Activated gamma-delta T cell treated with Interleukin-2 at 50 U/mL for 16 hours (primary cell): ENCODE data around the gene MEIOB.
"Not testable (repeated sequence)": the region's sequence is repeated elsewhere in the genome, so short reads cannot be mapped to it uniquely, and the experiment has no call there.

ENCODE experiments used
- DNase-seq: peaks from one replicate; pipeline ENCODE4 v3.0.0-alpha.2; 2020

The MEIOB gene

DNA sequence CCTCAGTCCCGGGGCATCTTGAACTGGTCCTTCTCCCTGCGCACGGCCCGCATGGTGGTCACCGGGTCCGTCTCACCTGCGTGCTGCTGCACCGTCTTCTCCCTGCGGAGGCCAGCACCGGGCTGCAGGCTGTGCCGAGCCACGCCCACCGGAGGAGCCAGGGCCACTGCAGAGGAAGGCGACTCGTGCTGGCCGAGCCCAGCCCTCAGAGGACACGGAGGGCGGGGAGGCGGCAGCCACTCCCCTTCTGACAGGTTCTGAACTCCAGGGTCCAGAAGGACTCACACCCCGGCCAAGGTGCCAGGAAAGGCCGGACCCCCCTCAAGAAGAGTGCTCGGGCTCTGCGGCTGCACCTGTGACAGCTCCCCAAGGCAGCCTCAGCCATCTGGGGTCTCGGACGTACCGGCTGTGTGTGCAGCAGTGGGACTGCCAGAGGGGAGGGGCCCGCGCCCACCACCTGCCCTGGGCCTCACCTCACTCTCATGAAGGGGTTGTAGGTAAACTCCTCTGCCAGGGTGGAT lies 62.6 kb downstream of the MEIOB start:
- DNase-seq: no peak

DNA sequence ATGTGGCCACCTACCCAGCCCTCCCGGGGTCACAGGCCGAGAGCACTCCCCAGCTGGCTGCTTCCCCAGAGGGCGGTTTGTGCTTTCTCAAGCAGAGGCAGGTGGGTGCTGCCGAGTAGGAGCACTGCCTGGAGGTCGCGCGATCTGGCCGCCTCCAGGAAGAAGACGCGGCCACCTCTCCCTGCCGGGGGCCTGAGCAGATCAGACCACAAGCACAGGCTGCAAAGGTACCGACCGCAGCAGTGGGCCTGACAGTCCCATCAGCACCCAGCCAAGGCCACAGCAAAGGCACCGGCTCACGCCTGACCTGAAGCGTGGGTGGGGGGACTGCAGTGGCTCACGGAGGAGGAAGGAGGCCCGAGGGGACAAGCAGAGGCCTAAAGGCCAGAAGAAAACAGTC lies 63.3 kb downstream of the MEIOB start:
- no peak for DNase-seq

DNA sequence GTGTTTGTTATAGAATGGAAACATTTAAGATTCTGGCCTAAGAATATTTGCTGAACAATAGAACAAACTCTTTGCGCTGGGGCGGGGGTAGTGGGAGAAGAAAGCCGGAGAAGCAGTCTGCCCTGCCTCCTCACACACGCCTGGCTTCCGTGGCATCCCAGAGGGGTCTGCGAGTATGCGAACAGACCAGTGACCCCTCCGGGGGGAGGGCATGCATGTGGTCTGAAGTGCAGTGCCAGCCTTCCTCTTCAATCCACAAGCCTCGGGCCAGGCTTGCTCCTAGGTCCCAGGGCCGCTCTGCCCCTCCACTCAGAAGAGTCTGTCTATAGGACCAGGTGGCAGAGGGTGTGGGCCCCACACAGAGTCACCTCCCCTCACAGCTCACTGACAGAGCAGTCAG lies 64.3 kb downstream of the MEIOB start:
- DNase-seq: no peak

DNA sequence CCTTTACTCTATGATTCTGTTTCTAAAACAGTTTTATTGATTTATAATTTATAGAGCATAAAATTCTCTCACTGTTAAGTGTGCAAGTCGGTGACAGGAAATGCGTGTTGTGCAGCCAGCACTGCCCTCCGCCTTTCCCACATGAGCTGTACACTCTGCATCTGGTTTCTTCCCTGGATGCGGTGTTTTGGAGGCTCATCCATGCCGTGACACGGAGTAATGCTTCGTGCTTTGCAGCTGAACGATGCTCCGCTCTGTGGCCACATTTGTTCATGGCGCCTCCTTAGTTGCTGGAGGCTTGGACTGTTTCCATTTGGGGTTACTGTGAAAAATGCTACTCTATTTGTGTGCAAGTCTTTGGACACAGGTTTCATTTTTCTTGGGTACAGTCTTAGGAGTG lies 71.3 kb downstream of the MEIOB start:
- DNase-seq: no peak

DNA sequence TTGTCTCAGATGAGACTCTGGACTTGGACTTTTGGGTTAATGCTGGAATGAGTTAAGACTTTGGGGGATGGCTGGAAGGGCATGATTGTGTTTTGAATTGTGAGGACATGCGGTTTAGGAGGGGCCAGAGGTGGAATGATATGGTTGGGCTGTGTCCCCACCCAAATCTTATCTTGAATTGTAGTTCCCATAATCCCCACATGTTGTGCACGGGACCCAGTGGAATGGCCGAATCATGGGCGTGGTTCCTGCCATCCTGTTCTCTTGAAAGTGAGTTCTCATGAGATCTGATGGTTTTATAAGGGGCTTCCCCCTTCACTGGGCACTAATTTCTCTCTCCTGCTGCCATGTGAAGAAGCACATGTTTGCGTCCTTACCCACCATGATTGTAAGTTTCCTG lies 72.7 kb downstream of the MEIOB start:
- DNase-seq: not testable (repeated sequence)

DNA sequence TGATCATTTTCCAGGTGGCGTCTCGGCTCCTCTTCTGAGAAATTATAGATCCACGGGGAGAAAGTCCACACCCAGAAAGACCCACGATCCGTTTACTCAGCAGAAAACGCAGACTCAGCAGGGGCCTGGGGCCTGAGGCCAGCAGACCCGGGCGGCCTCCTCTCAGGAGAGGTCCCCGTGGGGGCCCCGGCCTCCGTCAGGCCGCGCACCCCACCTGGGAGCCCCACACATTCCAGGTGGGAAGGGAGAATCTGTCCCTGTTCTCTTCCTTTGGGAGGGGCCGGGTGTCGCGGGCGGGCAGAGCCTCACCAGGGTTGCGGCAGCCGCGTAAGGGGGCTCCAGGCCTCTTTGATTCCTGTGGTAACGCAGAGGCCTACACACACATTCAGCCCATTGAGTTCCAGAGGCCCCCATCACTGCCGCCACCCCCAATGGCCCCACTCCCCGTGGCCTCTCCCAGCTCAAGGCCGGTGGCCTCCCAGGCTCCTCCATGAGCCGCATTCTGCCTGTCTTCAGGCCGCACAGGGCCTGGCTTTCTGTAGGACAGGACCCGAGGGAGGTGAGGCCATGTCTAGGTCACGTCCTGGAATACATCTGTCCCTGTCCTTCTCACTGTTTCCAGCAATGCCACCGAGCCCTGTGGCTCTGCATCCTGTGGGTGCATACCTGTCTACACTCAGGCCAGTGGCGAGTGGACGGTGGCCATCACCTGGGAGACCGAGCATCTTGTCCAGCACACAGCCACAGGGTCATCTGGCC lies 76.9 kb downstream of the MEIOB start:
- no peak for DNase-seq

DNA sequence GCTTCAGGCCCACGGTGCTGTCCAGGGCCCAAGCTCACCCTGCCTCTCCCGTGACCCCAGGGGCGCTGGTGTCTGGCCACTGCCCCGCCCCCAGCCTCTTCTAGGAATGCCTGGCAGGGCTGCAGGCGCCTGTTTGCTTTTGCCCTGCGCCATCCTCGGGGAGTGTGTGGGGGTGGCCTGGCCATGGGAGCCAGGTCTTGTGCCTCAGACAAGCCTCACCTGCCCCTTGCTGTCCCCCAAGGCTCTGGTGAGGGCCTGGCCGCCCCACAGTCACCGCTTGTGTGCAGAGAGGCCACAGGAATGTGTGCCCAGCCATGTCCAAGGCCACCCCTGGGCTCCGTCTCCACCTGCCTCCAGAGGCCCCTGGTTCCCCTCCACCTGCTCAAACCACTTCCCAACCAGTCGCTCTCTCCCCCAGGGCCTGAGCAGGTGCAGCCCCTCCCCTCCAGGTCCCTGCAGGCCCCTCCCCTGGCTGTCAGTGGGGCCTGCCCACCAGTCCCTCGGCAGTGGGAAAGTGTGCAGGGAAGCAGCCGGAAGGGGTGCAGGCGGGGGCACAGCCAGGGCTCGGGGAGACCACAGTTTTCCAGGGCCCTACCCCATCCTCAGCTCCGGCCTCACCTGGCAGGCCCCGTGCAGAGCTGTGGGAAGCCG lies 77.6 kb downstream of the MEIOB start:
- DNase-seq: peak; percentile 2

DNA sequence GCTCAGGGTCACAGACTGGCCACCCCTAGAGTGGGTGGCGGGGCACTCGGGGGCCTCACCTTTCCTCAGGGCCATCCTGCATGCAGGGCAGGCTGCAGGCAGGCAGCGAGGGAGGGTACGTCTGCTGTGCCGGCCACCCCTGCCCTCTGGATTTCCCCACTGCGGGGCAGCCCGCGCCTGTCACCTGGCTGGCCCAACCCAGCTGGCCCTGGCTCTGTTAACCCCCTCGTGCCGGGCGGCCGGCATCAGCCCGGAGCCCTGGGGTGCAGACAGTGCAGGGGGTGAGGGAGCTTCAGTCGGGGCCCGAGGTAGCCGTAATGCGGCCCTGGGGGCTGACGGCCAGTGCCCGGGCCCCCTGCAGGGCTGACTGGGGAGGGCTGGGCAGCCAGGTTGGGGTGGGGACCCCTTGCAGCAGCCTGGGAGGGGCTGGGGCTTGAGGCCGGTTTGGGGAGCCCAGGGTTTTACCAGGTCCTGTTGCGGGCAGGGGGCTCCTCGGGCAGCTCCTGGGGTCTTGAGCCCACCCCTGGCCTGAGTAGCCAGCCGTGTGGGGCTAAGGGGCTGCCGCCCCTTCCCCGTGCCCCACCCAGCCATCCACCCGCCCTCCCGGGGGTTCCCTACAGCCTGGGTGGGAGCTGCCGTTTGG lies 78.3 kb downstream of the MEIOB start, which contains the start of gene IGFALS:
Gene IGFALS (minus strand): TSS at position 128 of the 643 bp plus-strand sequence. CDS start 53 bp downstream, at position 75.
- DNase-seq: peak; percentile 3

DNA sequence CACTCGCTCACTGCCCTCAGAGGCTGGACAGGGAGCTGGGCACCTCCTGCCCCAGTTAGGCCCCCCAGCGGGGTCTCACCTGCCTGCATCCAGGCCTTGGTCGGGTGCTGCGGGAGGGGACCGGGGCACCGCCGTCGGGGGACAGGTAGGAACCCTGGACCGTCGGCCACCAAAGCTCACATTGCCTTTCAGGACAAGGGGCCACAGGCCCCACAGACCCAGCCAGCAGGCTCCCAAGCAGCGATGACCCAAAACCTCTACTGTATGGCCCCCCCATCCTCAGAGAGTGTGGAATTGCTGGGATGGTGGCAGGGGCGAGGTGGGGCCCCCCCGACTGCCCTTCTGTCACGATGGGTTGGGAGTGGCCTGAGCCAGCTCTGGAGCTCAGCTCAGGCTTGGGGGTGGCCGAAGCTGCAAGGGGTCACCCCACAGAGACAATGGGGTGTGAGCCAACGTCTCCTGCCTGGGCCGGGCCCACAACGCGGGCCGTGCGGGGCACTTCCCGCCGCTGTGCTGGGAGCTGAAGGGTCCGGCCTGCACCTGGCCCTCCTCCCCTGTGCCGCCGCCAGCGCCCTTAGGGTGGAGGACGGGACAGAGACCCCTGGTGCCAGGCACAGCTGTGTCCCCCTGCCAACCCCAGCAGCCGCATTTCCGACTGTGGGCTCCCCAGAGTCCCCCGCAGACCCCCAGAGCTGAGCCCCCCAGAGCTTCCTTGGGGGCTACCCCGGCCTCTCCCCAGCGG lies 79.0 kb downstream of the MEIOB start:
- DNase-seq: peak; percentile 3

DNA sequence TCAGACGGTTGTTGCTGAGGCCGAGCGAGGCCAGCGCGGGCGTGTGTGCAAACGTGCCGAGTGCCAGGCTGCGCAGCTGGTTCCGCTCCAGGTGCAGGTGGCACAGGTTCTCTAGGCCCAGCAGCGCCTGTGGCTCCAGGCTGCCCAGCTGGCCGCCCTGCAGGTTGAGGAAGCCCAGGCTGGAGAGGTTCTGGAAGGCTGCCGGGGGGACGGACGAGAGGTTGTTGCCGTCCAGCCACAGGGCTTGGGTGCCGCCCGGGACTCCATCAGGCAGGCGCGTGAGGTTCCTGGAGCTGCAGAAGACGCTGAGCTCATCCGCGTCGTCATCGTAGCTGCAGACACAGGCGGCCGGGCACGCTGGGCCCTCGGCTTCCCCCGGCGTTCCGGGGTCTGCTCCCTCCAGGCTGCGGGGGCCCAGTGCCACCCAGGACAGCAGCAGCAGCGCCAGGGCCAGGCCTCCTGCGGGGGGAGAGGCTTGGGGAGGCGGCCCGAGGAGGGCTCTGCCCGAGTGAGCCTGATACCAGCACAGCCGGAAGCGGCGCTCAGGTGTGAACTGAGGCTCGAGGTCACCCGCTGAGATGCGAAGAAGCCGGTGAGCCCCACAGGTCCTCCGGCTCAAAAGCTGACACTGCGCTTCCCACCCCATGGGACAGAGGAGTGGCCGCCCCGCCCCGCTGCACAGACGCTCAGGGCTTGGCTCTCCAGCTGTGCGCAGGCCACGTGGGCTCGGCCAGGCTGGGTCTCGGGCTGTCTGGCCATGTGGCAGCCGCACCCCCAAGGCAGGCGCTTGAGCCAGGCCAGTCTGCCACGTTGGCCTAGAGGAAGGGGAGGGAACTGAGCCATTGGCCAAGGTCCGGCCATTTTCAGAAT lies 79.8 kb downstream of the MEIOB start:
- DNase-seq: peak; percentile 2

DNA sequence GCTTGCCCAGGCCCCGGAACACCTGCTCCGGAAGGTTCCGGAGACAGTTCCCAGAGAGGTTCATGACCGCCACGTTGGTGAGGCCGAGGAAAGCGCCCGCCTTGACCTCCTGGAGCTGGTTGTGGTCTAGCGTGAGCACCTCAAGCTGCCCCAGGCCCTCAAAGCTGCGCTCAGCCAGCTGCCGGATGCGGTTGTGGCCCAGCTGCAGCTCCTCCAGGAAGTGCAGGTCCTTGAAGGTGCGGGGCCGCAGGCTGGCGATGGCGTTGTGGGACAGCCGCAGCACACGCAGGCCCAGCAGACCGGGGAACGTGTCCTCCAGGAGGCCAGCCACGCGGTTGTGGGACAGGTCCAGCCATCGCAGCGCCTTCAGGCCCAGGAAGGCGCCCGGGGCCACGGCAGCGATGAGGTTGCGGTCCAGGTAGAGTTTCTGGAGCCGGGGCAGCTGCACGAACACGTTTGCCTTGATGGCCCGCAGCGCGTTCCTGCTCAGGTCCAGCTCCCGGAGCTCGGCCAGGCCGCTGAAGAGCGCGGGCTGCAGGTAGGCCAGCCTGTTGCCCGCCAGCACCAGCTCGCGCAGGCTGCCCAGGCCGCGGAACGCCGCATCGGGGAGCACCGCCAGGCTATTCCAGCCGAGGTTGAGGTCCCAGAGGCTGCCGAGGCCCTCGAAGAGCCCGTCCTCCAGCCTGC lies 80.6 kb downstream of the MEIOB start:
- DNase-seq: peak; percentile 2

DNA sequence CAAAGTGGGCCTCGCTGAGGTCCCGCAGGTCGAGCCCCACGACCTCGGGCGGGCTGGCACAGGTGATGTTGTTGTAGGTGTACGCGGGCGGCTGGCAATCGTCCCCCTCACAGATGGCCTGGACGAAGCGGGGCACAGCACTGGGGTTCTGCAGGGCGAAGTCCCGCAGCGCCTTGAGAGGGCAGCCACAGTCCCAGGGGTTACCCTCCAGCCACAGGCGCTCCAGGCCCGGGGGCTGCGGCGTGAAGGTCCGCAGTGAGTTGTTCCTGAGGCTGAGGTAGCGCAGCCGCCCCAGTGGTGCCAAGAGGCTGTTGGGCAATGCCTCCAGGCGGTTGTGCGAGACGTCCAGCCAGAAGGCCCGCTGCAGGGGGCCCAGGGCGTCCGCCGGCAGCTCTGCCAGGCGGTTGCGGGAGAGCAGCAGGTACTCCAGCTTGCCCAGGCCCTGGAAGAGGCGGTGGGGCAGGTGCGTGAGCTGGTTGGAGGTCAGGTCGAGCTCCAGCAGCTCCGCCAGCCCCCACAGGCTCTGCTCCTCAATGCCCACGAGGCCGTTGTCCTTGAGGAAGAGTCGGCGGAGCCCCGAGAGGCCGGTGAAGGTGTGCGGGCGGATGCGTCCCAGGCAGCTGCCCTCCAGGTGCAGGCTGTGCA lies 81.2 kb downstream of the MEIOB start:
- DNase-seq: no peak

DNA sequence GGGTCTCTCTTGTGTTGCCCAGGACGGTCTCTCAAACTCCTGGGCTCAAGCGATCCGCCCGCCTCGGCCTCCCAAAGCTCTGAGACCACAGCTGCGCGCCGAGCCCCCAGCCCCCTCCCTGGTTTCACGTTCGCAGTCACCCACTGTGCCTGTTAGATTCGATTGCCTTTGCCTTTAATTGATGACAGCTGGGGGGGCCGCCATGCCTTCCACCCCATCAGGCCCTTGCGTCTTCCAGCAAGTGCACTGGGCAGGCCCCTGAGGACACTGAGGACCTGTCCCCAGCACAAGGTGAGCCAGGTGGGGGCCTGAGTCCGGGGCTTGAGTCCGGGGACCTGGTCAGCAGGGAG lies 81.7 kb downstream of the MEIOB start:
- DNase-seq: no peak

DNA sequence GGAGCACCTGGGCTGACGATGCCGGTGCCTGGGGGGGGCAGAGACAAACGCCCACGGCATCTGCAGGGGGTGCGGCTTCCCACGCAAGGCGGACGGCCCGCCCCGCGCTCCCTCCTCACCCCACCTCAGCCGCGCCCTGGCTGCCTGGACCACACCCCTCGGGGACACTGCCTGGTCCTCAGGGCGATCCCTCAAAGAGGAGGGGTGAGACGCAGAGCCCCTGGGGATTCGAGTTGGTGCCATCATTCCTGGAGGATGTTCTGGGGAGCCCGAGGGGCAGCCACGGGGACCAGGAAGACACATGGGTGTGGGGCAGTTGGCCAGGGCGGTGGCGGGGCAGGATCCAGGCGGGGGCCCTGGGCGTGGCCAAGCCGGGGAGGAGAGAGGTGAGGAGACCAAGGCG lies 82.3 kb downstream of the MEIOB start:
- no peak for DNase-seq

DNA sequence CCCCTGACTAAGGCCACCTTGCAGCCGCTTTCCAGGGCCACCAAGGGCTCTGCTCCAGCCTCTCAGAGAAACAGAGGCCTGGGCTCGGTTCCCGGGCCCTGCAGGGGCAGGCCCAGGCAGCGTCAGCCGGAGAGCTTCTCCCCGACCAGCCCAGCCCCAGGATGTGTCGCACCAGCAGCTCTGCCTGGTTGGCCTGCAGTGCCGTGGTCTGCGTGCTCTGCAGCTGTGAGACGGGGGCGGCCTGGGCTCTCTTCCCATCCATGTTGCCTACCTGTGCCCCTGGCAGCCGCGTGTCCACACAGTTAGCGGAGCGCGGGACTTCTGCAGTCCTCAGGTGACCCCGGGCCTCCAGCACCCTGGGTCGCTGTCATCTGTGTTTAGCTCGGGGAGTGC lies 83.3 kb downstream of the MEIOB start:
- DNase-seq: no peak

DNA sequence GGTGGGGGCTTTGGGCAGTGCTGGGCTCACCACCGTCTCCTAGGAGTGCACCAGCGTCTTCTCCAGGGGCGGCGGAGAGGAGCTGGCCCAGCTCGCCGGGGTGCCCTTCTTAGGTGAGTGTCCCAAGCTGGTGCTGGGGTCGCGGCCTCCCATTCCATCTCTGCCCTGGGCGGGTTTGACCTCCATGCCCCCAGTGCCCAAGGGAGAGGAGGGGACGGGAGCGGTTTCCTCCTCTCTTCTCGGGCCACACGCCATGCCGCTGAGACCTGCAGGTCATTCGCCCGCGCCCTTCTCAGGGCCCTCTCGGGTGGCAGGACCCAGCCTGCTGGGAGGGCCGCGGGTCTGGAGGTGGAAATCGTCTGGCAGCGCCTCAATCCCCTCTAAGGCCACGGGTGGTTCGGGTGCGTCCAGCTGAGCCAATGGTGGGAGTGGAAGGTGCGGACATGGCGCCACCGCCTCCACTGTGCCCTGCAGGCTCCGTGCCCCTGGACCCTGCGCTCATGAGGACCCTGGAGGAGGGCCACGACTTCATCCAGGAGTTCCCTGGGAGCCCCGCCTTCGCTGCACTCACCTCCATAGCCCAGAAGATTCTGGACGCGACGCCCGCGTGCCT lies 83.8 kb downstream of the MEIOB start:
- peak; percentile 3 for DNase-seq

DNA sequence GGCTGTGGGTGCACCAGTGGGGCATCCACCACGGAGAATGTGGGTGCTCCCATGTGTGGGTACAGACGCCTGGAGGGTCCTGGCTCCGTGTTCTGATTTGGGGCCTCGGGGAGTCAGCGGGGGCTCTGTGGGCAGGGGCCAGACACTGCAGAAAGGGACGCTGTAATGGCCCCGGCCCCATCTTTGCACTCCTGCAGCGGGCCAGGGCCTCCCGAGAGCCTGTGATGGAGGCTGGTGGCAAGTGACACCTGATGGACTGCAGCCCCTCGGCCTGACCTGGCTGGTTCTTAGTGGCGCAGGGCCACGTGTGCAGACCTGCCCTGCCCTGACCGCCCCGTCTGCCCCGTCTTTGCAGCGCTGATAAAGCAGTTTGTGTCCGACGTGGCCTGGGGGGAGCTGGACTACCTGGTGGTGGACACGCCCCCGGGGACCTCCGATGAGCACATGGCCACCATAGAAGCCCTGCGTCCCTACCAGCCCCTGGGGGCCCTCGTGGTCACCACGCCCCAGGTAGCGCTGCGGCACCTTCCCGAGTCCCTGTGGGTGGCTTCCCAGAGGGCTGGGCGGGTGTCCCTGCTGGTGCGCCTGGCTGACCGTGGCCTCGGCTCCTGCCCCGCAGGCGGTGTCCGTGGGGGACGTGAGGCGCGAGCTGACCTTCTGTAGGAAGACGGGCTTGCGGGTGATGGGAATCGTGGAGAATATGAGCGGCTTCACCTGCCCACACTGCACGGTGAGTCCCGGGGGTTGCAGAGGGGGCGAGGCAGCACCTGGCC lies 84.5 kb downstream of the MEIOB start:
- DNase-seq: peak; percentile 3

DNA sequence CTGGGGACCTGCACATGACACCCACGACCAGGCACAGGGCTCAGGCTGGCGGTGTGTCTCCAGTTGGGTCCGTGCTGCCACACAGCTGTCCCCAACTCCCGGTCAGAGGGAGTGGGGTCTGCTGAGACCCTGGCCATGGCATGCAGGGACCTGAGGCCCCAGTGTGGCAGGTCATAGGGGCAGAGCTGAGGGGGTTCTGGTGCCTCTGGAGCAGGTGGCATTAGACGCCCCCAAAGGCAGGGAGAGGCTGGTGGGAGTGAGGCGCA lies 85.0 kb downstream of the MEIOB start:
- DNase-seq: no peak

DNA sequence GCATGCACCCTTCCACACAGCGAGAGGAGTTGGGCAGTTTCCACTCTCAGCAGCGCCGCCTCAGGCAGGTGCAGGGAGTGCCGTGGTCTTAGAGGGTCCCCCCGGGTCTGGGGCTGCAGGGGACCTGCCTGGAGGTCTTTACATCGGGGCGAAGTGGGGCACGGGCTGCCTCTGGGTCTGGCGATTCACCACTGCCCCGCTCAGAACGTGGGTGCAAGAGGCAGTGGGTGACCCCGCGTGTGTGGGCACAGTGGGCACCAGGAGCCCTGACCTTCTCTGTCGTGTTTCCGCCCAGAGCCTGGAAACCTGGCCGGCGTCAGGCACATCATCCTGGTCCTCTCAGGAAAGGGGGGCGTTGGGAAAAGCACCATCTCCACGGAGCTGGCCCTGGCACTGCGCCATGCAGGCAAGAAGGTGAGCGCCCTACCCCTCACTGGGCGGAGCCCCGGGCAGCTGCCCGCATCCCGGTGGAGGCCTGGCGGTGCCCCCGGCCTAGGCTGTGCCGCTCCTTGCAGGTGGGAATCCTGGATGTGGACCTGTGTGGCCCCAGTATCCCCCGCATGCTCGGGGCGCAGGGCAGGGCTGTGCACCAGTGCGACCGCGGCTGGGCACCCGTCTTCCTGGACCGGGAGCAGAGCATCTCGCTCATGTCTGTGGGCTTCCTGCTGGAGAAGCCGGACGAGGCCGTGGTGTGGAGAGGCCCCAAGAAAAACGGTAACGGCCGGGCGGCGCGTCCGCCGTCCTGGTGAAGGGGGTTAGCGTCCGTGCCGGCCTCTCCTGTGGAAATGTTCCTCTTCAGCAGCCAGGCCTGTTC lies 85.5 kb downstream of the MEIOB start:
- DNase-seq: peak; percentile 3
